Iris pigment epithelial cell (primary cell): ENCODE results near the gene RNF166.
A peak's percentile ranks its signal among the peaks of the same experiment; 100 is the strongest.

Experiments used
- DNase-seq: peaks from one replicate; pipeline ENCODE4 v3.0.0-alpha.2; 2011; ENCODE audit warnings: low read depth

RNF166 gene

DNA sequence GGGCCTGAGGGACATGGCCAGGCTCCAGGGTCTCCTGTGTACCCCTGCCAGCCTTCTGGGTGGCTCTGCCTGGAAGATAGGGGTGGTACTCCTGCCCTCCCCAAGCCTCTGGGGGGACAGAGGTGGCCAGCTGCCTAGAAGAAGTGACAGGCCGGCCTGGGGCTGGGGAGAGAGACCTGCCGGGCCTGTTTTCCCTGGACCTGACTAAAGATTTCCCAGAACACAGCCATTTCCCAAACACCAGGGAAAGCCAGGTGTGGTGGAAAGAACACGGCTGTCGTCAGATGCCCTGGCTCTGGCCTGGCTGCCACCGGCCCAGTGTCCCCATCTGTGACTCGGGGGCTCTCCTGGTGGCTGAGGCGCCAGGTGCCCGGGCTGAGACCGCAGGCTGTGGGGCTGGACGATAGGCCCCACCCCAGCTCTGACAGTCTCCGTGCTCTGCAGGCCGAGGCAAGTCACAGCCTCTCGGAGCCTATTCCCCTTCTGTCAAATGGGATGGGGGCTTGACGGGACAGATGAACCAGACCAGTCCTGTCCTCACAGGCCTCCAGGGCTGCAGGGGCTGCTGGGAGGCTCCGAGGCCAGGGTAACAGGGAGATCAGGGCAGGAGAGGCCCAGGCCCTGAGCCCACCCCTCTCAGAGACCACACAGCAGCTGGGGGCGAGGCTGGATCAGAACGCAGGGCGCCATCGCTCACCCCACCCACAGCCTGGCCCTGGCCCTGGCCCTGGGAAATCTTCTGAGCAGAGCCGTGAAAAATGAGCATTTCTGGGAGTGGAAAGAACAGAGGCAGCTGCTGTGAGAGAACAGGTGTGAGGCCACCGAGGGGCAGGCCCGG lies 33.1 kb upstream of the RNF166 start:
- no peak for DNase-seq

DNA sequence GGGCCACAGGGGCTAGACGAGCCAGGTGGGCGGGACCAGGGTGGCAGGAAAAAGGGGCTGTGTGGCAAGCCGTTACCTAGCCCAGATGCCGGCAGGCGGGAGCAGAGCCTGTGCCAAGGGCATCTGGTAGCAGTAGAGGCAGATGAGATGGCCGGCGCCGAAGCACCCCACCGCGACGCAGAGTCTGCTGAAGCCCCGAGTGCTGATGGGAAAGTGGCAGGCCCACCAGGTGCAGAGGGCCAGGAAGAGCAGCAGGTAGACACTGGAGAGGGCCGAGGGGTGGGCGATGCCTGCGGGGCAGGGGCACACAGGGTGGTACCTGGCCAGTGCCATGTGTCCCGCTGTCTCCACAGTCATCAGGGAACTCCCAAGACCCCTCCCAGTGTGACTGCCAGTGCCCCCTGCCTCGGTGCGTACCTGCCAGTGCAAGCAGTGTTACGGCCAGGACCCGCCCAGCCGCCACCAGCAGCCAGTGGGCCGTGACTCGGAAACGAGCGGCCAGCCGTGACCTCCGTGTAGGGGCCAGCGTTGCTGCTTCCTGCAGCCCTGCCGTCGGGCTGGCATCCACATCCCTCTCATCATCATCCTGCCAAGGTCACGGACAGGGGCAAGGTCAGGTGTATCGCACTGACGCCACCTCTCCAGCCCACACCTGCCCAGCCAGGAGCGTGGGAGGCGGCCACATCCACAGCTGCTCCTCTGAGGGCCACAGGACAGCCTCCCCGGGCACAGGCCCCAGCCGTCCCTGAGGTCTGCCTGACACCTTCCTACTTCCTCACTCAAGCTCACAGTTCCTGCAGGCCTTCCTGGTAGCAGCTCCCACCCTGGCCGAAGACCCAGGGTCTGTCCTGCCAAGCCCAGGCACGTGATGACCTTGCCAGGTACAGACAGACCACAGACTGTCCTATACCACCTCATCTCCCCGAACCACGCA lies 32.2 kb upstream of the RNF166 start:
- no peak for DNase-seq

DNA sequence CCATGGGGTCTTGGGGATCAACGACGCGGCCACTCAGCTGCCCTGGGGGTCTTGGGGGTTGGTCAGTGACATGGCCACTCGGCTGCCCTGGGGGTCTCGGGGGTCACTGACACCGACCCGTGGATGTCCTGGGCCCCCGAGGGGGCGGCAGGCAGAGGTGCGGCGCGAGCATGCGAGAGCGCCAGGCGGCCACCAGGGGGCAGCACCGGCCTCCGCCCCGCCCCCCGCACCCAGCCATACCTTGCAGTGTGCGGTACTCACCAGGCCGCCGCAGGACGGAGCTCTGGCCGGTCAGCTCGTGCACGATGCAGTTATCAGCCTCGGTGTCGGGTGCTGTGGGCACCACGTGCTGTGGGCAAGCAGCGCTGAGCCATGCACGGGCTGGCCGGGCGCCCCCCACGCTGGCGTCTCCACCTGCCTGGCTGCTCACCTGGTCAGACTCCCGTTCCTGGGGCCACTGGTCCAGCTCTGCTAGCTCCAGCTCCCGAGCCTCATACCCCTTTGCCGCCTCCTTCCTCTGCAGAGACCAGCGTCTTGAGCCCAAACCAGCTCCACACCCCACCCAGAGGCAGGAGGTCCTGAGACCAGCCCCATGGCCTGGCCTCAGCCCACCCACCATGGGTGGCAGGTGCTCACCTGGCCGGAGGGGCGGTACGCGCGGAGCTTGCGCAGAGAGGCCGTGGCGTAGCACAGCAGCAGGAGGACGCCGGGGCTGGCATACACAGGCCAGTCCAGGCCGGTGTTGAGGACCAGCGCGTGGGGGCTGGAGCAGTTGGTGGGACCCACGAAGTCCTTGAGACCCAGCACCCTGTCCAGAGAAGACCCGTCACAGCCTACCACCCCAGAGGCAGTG lies 31.3 kb upstream of the RNF166 start:
- DNase-seq, result peak; percentile 76

DNA sequence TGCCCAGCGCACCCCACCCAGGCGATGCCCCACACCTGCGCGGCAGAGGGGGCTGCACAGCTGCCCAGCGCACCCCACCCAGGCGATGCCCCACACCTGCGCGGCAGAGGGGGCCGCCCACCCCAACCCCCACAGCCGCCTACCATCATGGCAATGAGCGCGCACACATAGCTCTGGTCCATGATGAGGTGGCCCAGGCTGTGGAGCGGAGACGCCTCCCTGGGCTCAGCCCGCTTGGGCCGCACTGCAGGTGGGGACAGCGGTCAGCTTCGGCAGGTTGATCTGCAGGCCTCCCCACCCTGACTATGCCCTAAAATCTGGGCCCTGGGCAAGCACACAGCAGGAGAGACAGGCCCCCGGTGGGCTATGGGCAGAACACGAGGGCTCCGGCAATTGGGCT lies 30.3 kb upstream of the RNF166 start:
- DNase-seq, result no peak

GRCh38 chr16:88736088-88736487 lies 29.9 kb upstream of the RNF166 start:
- no peak for DNase-seq

GRCh38 chr16:88735616-88736015 lies 29.4 kb upstream of the RNF166 start:
- no peak for DNase-seq

DNA sequence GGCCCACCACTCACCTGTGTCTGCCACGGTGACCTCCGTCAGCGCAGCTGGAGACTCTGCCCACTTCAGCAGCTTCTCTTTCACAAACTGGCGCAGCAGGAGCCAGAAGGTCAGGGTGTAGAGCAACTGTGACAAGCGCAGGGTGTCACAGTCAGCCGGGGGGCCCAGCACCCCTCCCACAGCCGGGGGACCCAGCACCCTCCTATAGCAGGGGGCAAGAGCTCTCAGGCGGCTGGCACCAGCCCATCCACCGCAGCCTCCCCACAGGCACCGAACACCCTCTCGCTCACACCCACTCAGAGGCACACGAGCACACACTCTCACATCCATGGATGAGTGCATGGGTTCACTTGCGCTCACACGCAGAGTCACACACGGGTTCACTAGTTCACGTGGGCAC lies 28.9 kb upstream of the RNF166 start:
- DNase-seq, result no peak

DNA sequence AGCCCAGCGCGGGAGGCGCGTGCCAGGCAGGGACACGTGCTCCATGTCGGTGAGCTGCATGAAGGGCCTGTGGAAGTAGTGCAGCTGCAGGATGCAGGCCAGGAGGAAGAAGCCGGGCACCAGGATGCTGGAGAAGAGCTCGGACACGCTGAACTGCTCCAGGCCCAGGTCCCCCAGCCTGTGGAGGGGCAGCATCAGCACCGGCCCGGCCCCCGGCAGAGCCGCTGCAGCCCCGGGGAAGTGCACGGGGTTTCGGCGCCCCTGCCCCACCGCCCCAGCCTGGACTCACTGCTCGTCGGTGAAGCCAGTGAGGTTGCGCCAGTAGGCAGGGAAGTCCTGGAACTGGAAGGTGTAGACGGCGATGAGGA lies 28.1 kb upstream of the RNF166 start:
- no peak for DNase-seq

GRCh38 chr16:88733630-88734360 lies 27.6 kb upstream of the RNF166 start:
- no peak for DNase-seq

DNA sequence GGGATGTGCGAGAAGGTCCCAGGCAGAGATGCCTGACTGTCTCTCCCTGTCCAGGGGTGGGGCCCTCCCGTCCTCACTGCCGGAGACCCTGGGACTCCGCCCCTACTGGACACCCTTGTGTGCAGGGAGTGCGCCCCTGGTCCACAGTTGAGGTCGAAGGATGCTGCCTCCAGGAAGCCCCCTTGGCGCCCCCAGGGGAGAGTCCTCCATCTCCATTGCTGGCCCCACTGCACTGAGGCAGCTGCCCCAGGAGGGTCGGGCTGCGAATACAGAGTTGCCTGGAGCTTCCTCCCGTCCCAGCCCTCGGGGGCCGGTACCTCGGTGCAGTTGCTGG lies 26.7 kb upstream of the RNF166 start:
- no peak for DNase-seq

GRCh38 chr16:88732172-88732960 lies 26.2 kb upstream of the RNF166 start:
- no peak for DNase-seq

GRCh38 chr16:88731699-88732098 lies 25.5 kb upstream of the RNF166 start:
- no peak for DNase-seq

- peak; percentile 69 for DNase-seq
Observed at GRCh38 chr16:88730632-88731607, 24.7 kb upstream of the RNF166 start.

DNA sequence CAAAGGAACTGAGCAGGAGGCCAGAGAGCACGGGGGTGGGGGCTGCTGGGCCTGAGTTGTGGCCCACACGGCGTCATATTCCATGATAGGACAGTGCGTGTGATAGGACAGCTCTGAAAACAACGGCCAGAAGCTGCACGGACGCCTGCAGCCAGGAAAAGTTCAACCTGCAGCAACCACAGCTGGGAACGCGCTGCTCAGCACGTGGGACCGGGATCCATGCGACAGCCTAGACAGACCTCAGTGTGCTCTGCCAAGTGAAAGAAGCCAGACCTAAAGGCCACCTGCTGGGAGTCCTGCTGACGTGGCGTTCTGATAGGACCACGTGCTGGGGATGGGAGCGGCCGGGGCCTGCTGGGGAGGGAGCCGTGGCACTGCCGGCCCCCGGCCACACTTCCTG lies 21.7 kb upstream of the RNF166 start:
- DNase-seq, result no peak

- no peak for DNase-seq
Observed at GRCh38 chr16:88726981-88727380, 20.8 kb upstream of the RNF166 start.

DNA sequence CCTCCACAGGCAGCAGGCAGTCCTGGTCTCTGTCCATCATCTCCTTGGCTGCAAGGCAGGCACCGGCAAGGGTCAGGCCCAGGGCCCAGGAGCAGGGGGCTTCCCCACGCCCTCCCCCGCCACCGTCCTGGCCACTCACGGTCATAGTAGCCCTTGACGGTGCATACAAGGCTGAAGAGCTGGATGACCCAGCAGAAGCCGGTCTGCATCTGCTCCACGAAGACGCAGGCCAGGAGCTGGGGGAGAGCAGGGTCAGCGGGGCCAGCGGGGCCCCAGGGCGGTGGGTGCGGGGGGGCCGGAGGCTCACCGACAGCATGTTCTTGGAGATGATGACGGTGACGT lies 20.2 kb upstream of the RNF166 start:
- DNase-seq, result no peak

DNA sequence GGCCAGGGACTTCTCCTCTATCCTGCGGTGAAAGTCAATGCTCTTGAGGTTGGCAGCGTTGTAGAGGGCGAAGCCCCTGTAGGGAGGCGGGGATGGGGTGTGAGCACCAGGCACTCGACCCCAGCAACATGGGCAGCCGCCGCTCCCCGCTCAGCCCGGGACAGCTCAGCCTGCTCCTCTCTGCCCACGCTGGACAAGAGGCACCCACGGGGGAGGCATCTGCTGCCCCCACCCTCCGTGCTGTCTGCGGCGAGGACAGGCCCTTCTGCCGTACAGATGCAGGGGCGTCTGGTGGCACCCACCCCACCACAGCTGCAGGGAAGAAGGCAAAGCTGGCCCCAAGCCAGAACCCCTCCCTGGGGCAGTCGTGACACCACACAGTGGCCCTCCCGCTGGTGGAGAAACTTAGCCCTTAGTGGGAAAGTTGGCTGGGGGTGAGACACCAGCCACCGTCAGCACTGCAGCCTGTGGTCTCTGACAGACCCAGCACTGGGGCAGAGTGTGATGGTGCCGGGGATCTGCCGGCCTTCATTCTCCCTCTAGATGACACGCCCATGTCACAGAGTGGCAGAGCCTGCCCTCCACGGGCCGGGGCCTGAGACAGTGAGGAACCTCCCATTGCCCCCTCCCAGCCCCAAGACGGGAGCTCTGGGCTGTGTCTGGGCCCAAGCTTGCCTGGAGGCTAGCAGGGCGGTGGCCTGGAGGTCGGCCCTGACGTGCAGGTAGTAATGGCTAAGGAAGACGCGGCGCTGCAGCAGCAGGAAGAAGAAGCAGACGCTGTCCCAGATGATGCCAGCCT lies 19.6 kb upstream of the RNF166 start:
- DNase-seq, result no peak

GRCh38 chr16:88724855-88725555 lies 18.8 kb upstream of the RNF166 start:
- no peak for DNase-seq
